ENCODE results near the gene PRR20G. TPM values are rescaled to one million over a fixed set of nuclear protein-coding genes. Genes with fewer than 3 reads are reported as not detected.

PRR20G gene
- total and polyA plus RNA-seq, 2 donors (not counting 1 experiment from before 2014, with no cell fraction given) = not detected

DNA sequence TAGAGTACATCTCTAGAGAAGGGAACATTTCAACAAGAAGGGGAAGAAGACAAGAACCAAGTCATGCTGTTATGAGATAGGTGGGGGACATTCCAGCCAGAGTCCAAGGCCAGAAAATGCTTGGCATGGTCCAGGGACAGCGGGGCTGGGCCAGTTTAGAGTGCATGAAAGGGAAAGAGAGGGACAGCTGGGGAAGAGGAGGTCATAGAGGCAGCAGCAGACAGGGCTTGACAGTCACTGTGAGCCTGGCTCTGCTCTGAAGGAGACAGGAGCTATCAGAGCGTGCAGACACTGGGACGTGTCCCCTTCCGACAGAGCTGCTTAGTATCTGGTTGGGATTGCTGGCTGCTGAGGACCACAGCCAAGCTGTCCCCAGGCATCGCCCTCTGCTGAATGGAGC is 35.7 kb upstream of the PRR20G start:
- Histone ChIP-seq H3K9ac (ENCODE audit: low read length) (no peak overlapping the region), H3K9me3 (ENCODE audit: control extremely low read depth in 1 of 3, control insufficient read depth in 2 of 3, insufficient read depth in 1 of 3, low read length in 2 of 3) (peaks cover 0 to 25% (median 0%) of the 10 kb centered on the region in 3 donors), H3K79me2 (ENCODE audit: control insufficient read depth, insufficient read depth, low read length) (no peaks in the 10 kb centered on the region), H3K27me3 (replicated peaks in 1 of 4; ENCODE audit: control extremely low read depth in 1 of 4, control insufficient read depth in 3 of 4, insufficient read depth in 4 of 4, low read length in 3 of 4) (no peaks in the 10 kb centered on the region), H3K4me2 (replicated peaks; ENCODE audit: low read depth, low read length, poor library complexity, severe bottlenecking) (no peak overlapping the region), H4K20me1 (ENCODE audit: control insufficient read depth, insufficient read depth, low read length, poor library complexity, severe bottlenecking) (no peaks in the 10 kb centered on the region), H2AFZ (ENCODE audit: insufficient read depth, low read depth, low read length, poor library complexity, severe bottlenecking) (no peak overlapping the region), H3K27ac (ENCODE audit: low read length in 2 of 2) (no peak overlapping the region), H3K36me3 (replicated peaks in 1 of 2; ENCODE audit: control extremely low read depth in 1 of 2, control insufficient read depth in 1 of 2, extremely low read depth in 1 of 2, insufficient read depth in 2 of 2, low read length in 1 of 2) (no peaks in the 10 kb centered on the region), H3K4me1 (ENCODE audit: control insufficient read depth in 2 of 2, insufficient read depth in 2 of 2, low read length in 2 of 2) (no peaks in the 10 kb centered on the region), H3K4me3 (ENCODE audit: control extremely low read depth in 1 of 5, extremely low read depth in 1 of 5, insufficient read depth in 1 of 5, low read depth in 2 of 5, low read length in 4 of 5) (no peak overlapping the region)
- no peaks in the 10 kb centered on the region for H3K4me1 Mint-ChIP-seq
- H3K4me3 Mint-ChIP-seq = no peak overlapping the region
- ChIA-PET POLR2A (no interaction called here), CTCF (no interaction called here)
- ATAC-seq (ENCODE audit: low read depth) (no peak), DNase-seq (no peak)
- H3K27me3 Mint-ChIP-seq = peaks cover 5% of the 10 kb centered on the region
- intact Hi-C loops (cut with micrococcal nuclease) = no loop called here
- H3K9me3 Mint-ChIP-seq (ENCODE audit: insufficient read depth) = peaks cover 3% of the 10 kb centered on the region
- no peak for TF ChIP-seq EZH2 (IDR thresholded peaks at IDR 0.05; ENCODE audit: borderline replicate concordance, insufficient read depth, low read depth, low read length, poor library complexity, severe bottlenecking)
- TF ChIP-seq, protein P1, sequence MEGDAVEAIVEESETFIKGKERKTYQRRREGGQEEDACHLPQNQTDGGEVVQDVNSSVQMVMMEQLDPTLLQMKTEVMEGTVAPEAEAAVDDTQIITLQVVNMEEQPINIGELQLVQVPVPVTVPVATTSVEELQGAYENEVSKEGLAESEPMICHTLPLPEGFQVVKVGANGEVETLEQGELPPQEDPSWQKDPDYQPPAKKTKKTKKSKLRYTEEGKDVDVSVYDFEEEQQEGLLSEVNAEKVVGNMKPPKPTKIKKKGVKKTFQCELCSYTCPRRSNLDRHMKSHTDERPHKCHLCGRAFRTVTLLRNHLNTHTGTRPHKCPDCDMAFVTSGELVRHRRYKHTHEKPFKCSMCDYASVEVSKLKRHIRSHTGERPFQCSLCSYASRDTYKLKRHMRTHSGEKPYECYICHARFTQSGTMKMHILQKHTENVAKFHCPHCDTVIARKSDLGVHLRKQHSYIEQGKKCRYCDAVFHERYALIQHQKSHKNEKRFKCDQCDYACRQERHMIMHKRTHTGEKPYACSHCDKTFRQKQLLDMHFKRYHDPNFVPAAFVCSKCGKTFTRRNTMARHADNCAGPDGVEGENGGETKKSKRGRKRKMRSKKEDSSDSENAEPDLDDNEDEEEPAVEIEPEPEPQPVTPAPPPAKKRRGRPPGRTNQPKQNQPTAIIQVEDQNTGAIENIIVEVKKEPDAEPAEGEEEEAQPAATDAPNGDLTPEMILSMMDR (IDR thresholded peaks at IDR 0.05) = no peak
- 71% methylated on average over 5 of the region's 5 CpGs for WGBS (ENCODE audit: insufficient coverage)
- no peak overlapping the region for H3K27ac Mint-ChIP-seq

DNA sequence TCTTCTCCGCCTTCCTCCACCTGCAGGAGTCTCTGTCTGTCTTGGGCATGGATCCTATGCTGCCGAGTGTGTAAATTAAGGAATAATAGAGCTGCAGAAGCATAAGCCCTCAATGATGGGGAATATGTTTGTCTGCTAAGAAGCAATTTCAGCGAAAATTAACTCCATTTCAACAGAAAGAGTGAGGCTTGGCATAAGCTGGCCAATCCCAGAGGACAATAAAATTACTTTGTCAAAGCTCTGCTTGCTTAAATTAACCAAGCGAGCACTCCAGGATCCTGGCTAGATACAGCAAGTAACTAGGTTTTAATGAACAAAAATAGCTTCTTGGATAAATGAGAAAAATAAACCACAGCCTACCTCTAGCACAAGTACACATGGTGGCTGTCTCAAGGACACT is 33.5 kb upstream of the PRR20G start:
- no peak overlapping the region for H2AFZ ChIP-seq (ENCODE audit: insufficient read depth, low read depth, low read length, poor library complexity, severe bottlenecking)
- H3K4me1 Mint-ChIP-seq = no peaks in the 10 kb centered on the region
- ATAC-seq (ENCODE audit: low read depth) = no peak
- TF ChIP-seq EZH2 (IDR thresholded peaks at IDR 0.05; ENCODE audit: borderline replicate concordance, insufficient read depth, low read depth, low read length, poor library complexity, severe bottlenecking) = no peak
- TF ChIP-seq, protein P1 (IDR thresholded peaks at IDR 0.05) = no peak
- H3K36me3 ChIP-seq (replicated peaks in 1 of 2; ENCODE audit: control extremely low read depth in 1 of 2, control insufficient read depth in 1 of 2, extremely low read depth in 1 of 2, insufficient read depth in 2 of 2, low read length in 1 of 2) = no peaks in the 10 kb centered on the region
- H3K27ac ChIP-seq (ENCODE audit: low read length in 2 of 2) = no peak overlapping the region
- ChIA-PET POLR2A (no interaction called here), CTCF (no interaction called here)
- no peaks in the 10 kb centered on the region for H4K20me1 ChIP-seq (ENCODE audit: control insufficient read depth, insufficient read depth, low read length, poor library complexity, severe bottlenecking)
- no peak overlapping the region for H3K27ac Mint-ChIP-seq
- H3K27me3 Mint-ChIP-seq = peaks cover 5% of the 10 kb centered on the region
- H3K4me1 ChIP-seq (ENCODE audit: control insufficient read depth in 2 of 2, insufficient read depth in 2 of 2, low read length in 2 of 2) = no peaks in the 10 kb centered on the region
- intact Hi-C loops (cut with micrococcal nuclease) = no loop called here
- H3K4me3 ChIP-seq (ENCODE audit: control extremely low read depth in 1 of 5, extremely low read depth in 1 of 5, insufficient read depth in 1 of 5, low read depth in 2 of 5, low read length in 4 of 5) = no peak overlapping the region
- H3K9me3 Mint-ChIP-seq (ENCODE audit: insufficient read depth) = peaks cover 3% of the 10 kb centered on the region
- H3K9me3 ChIP-seq (ENCODE audit: control extremely low read depth in 1 of 3, control insufficient read depth in 2 of 3, insufficient read depth in 1 of 3, low read length in 2 of 3) = peaks cover 0 to 18% (median 0%) of the 10 kb centered on the region in 3 donors
- no peak for DNase-seq
- no peak overlapping the region for H3K4me3 Mint-ChIP-seq
- H3K9ac ChIP-seq (ENCODE audit: low read length) = no peak overlapping the region
- H3K79me2 ChIP-seq (ENCODE audit: control insufficient read depth, insufficient read depth, low read length) = no peaks in the 10 kb centered on the region
- no peak overlapping the region for H3K4me2 ChIP-seq (replicated peaks; ENCODE audit: low read depth, low read length, poor library complexity, severe bottlenecking)
- WGBS (ENCODE audit: insufficient coverage) = 64% methylated on average over 2 of the region's 4 CpGs
- no peaks in the 10 kb centered on the region for H3K27me3 ChIP-seq (replicated peaks in 1 of 4; ENCODE audit: control extremely low read depth in 1 of 4, control insufficient read depth in 3 of 4, insufficient read depth in 4 of 4, low read length in 3 of 4)

Measured in B cell (primary cell).